ENCODE results near the gene KISS1.

Gene KISS1

DNA sequence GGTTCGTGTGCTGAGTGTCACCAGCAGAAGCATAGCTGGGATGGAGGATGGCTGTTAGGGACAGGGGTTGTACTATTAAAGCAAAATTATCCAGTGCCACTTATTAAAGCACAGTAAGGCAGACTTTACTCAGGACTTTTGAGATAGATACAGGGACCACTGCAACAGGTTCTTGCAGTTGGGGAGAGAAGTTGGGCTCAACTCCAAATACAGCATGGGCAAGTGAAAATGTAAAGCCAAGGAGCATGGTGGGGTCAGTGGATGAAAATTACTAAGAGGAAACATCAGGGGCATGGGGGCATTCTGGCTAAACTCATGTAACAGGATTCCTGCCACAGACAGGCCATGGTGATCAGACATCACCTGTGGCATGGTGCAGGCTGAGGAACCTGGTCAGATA, 15.2 kb downstream of the KISS1 start:
- no peak for DNase-seq
- peaks cover 34% of the 10 kb centered on the region for H3K4me1 Mint-ChIP-seq
- H3K36me3 Mint-ChIP-seq (ENCODE audit: low read depth) = no peaks in the 10 kb centered on the region
- TF ChIP-seq, protein P1, sequence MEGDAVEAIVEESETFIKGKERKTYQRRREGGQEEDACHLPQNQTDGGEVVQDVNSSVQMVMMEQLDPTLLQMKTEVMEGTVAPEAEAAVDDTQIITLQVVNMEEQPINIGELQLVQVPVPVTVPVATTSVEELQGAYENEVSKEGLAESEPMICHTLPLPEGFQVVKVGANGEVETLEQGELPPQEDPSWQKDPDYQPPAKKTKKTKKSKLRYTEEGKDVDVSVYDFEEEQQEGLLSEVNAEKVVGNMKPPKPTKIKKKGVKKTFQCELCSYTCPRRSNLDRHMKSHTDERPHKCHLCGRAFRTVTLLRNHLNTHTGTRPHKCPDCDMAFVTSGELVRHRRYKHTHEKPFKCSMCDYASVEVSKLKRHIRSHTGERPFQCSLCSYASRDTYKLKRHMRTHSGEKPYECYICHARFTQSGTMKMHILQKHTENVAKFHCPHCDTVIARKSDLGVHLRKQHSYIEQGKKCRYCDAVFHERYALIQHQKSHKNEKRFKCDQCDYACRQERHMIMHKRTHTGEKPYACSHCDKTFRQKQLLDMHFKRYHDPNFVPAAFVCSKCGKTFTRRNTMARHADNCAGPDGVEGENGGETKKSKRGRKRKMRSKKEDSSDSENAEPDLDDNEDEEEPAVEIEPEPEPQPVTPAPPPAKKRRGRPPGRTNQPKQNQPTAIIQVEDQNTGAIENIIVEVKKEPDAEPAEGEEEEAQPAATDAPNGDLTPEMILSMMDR (IDR thresholded peaks at IDR 0.05) = no peak
- H3K9me3 Mint-ChIP-seq = no peaks in the 10 kb centered on the region
- H3K4me3 Mint-ChIP-seq = no peak overlapping the region
- H3K27ac Mint-ChIP-seq = no peak overlapping the region
- H3K27me3 Mint-ChIP-seq (ENCODE audit: low read depth, poor library complexity) = peaks cover 43% of the 10 kb centered on the region

DNA sequence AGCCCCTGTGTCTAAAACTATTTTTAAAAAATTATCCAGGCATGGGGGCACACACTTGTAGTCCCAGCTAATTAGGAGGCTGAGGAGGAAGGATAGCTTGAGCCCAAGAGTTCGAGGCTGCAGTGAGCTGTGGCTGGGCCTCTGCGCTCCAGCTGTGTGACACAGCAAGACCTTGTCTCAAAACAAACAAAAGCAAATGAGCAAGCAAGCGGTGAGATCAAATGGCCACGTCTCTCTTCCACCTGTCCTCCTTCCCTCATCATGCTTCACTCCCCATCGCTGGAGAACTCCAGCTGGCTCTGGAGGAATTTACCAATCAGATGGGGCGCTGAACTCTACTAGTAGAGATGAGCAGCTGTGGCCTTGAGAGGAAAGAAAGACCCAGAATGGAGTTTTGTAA, 16.2 kb downstream of the KISS1 start:
- DNase-seq = no peak
- Mint-ChIP-seq H3K36me3 (ENCODE audit: low read depth) (no peaks in the 10 kb centered on the region), H3K27ac (no peak overlapping the region), H3K27me3 (ENCODE audit: low read depth, poor library complexity) (peaks cover 34% of the 10 kb centered on the region), H3K9me3 (no peaks in the 10 kb centered on the region), H3K4me1 (peaks cover 32% of the 10 kb centered on the region), H3K4me3 (no peak overlapping the region)
- TF ChIP-seq, protein P1 (IDR thresholded peaks at IDR 0.05) = no peak

DNA sequence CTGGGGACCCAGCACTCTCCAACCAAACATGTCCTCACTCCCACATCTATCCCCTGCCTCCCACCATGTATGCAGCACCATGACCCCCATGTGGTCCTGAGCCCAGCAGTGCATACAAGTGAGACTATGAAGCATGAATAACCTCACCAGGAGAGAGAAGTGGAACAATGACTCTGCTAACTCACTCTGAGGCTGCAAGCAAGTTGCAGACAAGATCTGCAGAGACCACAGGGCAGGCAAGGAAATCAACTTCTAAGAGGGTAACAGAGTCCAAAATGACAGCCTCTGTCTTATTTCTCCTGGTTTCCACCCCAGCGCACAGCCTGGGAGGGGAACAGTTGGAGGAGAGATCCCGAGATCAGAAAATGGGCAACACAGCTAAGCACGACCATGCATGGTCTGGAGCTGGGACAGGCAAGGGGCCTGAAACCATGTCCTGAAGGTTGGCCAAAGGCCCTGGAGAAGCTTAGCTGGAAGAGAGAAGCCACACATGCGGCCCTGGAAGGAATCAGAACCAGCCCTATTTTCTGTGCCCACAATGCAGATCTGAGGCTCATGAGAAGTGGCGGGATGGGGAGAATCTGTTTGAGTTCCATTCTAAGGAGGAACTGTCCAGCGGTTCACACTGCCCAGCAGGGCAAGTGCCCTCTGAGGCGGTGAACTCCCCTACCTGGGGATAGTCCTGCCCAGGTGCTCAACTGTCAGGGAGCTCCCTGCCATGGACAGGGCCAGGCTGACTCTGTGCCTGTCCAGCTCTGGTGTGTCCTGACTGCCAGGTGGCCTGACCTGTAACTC, 17.6 kb downstream of the KISS1 start:
- no peak for DNase-seq
- H3K4me1 Mint-ChIP-seq = peaks cover 32% of the 10 kb centered on the region
- no peak overlapping the region for H3K4me3 Mint-ChIP-seq

DNA sequence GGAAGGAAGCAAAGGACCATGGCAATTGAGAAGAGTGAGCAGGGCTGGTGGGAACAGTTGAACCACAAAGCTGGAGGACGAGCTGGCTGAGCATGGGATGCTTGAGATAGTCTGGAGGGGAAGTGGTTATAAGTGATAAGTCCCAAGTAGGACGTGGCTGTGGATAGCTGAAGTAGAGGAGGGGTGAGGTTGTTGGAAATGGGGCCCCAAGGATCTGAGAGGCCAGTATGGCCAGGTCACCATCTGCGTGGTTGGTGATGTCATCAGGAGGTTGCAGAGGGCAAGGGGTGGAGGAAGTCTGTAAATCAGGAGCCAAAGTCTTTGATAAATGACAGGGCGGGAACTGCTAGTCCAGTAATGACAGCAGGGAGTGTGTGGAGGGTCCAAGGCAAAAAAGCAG, 19.2 kb downstream of the KISS1 start:
- Mint-ChIP-seq H3K4me1 (peaks cover 38% of the 10 kb centered on the region), H3K27me3 (ENCODE audit: low read depth, poor library complexity) (peaks cover 35% of the 10 kb centered on the region), H3K36me3 (ENCODE audit: low read depth) (no peaks in the 10 kb centered on the region), H3K9me3 (no peaks in the 10 kb centered on the region), H3K4me3 (no peak overlapping the region), H3K27ac (no peak overlapping the region)
- TF ChIP-seq, protein P1 (IDR thresholded peaks at IDR 0.05) = no peak
- DNase-seq = no peak

More for the DNA sequence above, 17.6 kb downstream of the KISS1 start:
- TF ChIP-seq, protein P1 (IDR thresholded peaks at IDR 0.05) = no peak
- H3K9me3 Mint-ChIP-seq = no peaks in the 10 kb centered on the region
- no peaks in the 10 kb centered on the region for H3K36me3 Mint-ChIP-seq (ENCODE audit: low read depth)
- H3K27ac Mint-ChIP-seq = no peak overlapping the region
- peaks cover 30% of the 10 kb centered on the region for H3K27me3 Mint-ChIP-seq (ENCODE audit: low read depth, poor library complexity)

DNA sequence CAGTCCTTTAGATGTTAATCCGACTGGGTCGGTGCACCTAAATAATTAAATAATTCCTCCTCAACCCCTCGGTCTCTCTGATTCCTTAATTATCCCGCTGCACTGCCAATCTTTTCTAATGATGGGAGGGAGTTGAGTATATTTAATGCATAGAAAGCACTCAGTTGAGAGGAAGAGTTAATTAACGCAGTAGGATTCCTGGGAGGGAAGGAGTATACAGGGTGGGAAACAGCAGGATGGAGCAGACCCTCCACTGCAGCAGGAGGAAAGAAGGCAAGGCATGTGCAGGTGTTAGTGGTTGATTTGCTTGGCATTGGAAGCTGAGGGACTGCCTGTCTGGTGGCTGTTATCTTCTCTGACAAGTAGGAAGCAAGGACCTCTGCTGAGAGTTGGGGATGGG, 20.2 kb downstream of the KISS1 start:
- Mint-ChIP-seq H3K4me3 (no peak overlapping the region), H3K9me3 (peaks cover 5% of the 10 kb centered on the region), H3K36me3 (ENCODE audit: low read depth) (no peaks in the 10 kb centered on the region), H3K27ac (no peak overlapping the region), H3K27me3 (ENCODE audit: low read depth, poor library complexity) (peaks cover 42% of the 10 kb centered on the region), H3K4me1 (peaks cover 41% of the 10 kb centered on the region)
- TF ChIP-seq, protein P1 (IDR thresholded peaks at IDR 0.05) = no peak
- DNase-seq = no peak

DNA sequence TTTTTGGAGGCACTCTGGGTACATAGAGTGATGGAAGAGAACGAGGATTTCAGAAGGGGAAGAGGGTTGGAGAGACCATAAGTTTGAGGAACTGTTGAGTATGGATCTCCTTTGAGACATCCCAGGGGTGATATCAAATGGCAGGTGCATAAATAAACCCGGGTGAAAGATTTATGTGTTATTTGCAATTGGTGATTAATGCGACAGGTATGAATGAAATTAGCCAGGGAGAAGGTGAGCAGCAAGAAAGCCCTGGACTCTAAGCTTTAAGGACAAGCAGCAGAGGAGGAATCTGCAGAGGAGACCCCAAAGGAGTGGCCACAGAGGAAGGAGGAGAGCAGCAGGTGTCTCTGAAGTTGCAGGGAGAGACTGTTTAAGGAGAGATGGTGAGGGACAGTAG, 21.3 kb downstream of the KISS1 start:
- H3K36me3 Mint-ChIP-seq (ENCODE audit: low read depth) = no peaks in the 10 kb centered on the region

More for the DNA sequence above, 21.3 kb downstream of the KISS1 start:
- H3K4me3 Mint-ChIP-seq = no peak overlapping the region
- no peak overlapping the region for H3K27ac Mint-ChIP-seq
- peaks cover 30% of the 10 kb centered on the region for H3K4me1 Mint-ChIP-seq
- peaks cover 37% of the 10 kb centered on the region for H3K27me3 Mint-ChIP-seq (ENCODE audit: low read depth, poor library complexity)
- peaks cover 16% of the 10 kb centered on the region for H3K9me3 Mint-ChIP-seq
- TF ChIP-seq, protein P1 (IDR thresholded peaks at IDR 0.05) = no peak
- no peak for DNase-seq
